DOHH2 (cell line): ENCODE results near the gene MTFR1L.

Experiments used
- H3F3A ChIP-seq: fragments of 200-600 bp; sonication (generic), shearing (Covaris generic); 2 replicates; pipeline ENCODE4 v1.6.0; 2016; ENCODE audit warnings: antibody characterized with exemption, mild to moderate bottlenecking; ENCODE audit not compliant: control insufficient read depth, insufficient read depth
- H3K27ac ChIP-seq: fragments of 200-600 bp; sonication (generic); 2 replicates; pipeline ENCODE4 v1.5.1; 2014; ENCODE audit warnings: low read depth, mild to moderate bottlenecking, low read length, moderate library complexity
- H3K27me3 ChIP-seq: fragments of 200-600 bp; sonication (generic); 2 replicates; pipeline ENCODE4 v1.6.1; 2014; ENCODE audit warnings: mild to moderate bottlenecking, low read length, mixed read lengths; ENCODE audit not compliant: control insufficient read depth
- H3K36me3 ChIP-seq: fragments of 200-600 bp; sonication (generic); 2 replicates; pipeline ENCODE4 v1.6.1; 2014; ENCODE audit warnings: mild to moderate bottlenecking, low read length, moderate library complexity, mixed read lengths; ENCODE audit not compliant: control insufficient read depth
- H3K4me1 ChIP-seq: fragments of 200-600 bp; sonication (generic); 2 replicates; pipeline ENCODE4 v1.6.1; 2014; ENCODE audit warnings: mild to moderate bottlenecking, low read length, mixed read lengths; ENCODE audit not compliant: control insufficient read depth
- H3K4me2 ChIP-seq: fragments of 200-600 bp; sonication (generic); 2 replicates; pipeline ENCODE4 v1.6.0; 2014; ENCODE audit warnings: mild to moderate bottlenecking, low read length, moderate library complexity
- H3K4me3 ChIP-seq: fragments of 200-600 bp; sonication (generic); 2 replicates; pipeline ENCODE4 v1.5.1; 2014; ENCODE audit warnings: mild to moderate bottlenecking, low read length, mixed read lengths
- H3K79me2 ChIP-seq: fragments of 200-600 bp; sonication (generic); 2 replicates; pipeline ENCODE4 v1.6.1; 2014; ENCODE audit warnings: mild to moderate bottlenecking, low read length, mixed read lengths; ENCODE audit not compliant: control insufficient read depth
- H3K9me2 ChIP-seq: fragments of 200-600 bp; sonication (generic); replicated peaks from 2 replicates; pipeline ENCODE4 v1.6.1; 2014; ENCODE audit warnings: mild to moderate bottlenecking, low read length, mixed read lengths; ENCODE audit not compliant: control insufficient read depth
- H3K9me3 ChIP-seq: fragments of 200-600 bp; sonication (generic); 2 replicates; pipeline ENCODE4 v1.6.1; 2014; ENCODE audit warnings: antibody characterized with exemption, low read length, mixed read lengths; ENCODE audit not compliant: control insufficient read depth, insufficient read depth
- H4K20me1 ChIP-seq: fragments of 200-600 bp; sonication (generic); 2 replicates; pipeline ENCODE4 v1.6.0; 2014; ENCODE audit warnings: low read depth, mild to moderate bottlenecking, antibody characterized with exemption, low read length, moderate library complexity; ENCODE audit not compliant: control insufficient read depth, insufficient read depth
- CTCF ChIP-seq: fragments of 200-600 bp; sonication (generic); IDR thresholded peaks from one replicate; pipeline ENCODE4 v1.5.1; 2014; ENCODE audit warnings: antibody characterized with exemption, mild to moderate bottlenecking, low read depth, low read length; ENCODE audit not compliant: poor library complexity, severe bottlenecking
- EZH2phosphoT487 ChIP-seq: fragments of 200-600 bp; sonication (generic); IDR thresholded peaks from 2 replicates; pipeline ENCODE4 v1.6.1; 2017; ENCODE audit warnings: borderline replicate concordance, mild to moderate bottlenecking, antibody characterized with exemption, low read length, moderate library complexity, mixed read lengths

Gene MTFR1L

GRCh38 chr1:25782608-25783201, 37.0 kb upstream of the MTFR1L start:
- Histone ChIP-seq H3K4me1 (no peaks in the 10 kb centered on the region), H3K27ac (no peak overlapping the region), H3K4me2 (no peak overlapping the region), H3K27me3 (peaks cover 14% of the 10 kb centered on the region), H3K36me3 (no peaks in the 10 kb centered on the region), H3K9me2 (no peaks in the 10 kb centered on the region), H3K9me3 (no peaks in the 10 kb centered on the region), H3F3A (no peaks in the 10 kb centered on the region), H4K20me1 (no peaks in the 10 kb centered on the region), H3K4me3 (no peak overlapping the region), H3K79me2 (no peaks in the 10 kb centered on the region)
- no peak for TF ChIP-seq CTCF
- no peak for TF ChIP-seq EZH2phosphoT487

- H3K4me1 ChIP-seq = no peaks in the 10 kb centered on the region
- no peaks in the 10 kb centered on the region for H3K9me3 ChIP-seq
- H3F3A ChIP-seq = no peaks in the 10 kb centered on the region
- H3K4me2 ChIP-seq = no peak overlapping the region
- no peak overlapping the region for H3K4me3 ChIP-seq
- H3K27ac ChIP-seq = no peak overlapping the region
- H4K20me1 ChIP-seq = no peaks in the 10 kb centered on the region
- peaks cover 24% of the 10 kb centered on the region for H3K27me3 ChIP-seq
- TF ChIP-seq EZH2phosphoT487 = no peak
- no peak for TF ChIP-seq CTCF
- no peaks in the 10 kb centered on the region for H3K36me3 ChIP-seq
- H3K79me2 ChIP-seq = no peaks in the 10 kb centered on the region
- no peaks in the 10 kb centered on the region for H3K9me2 ChIP-seq
These were observed 35.1 kb upstream of the MTFR1L start for GRCh38 chr1:25784575-25785051.

GRCh38 chr1:25785333-25786067, 34.3 kb upstream of the MTFR1L start:
- Histone ChIP-seq H3K4me2 (no peak overlapping the region), H3F3A (no peaks in the 10 kb centered on the region), H4K20me1 (no peaks in the 10 kb centered on the region), H3K27ac (no peak overlapping the region), H3K4me1 (no peaks in the 10 kb centered on the region), H3K36me3 (no peaks in the 10 kb centered on the region), H3K9me3 (no peaks in the 10 kb centered on the region), H3K4me3 (no peak overlapping the region), H3K27me3 (peaks cover 28% of the 10 kb centered on the region), H3K79me2 (no peaks in the 10 kb centered on the region), H3K9me2 (no peaks in the 10 kb centered on the region)
- TF ChIP-seq CTCF (no peak), EZH2phosphoT487 (no peak)
